HepG2 (cell line): ENCODE data around the gene SDR42E2. TPM values are rescaled to one million over a fixed set of nuclear protein-coding genes. Genes with fewer than 3 reads are reported as not detected.

Experiments
- ATM ChIP-seq: fragments of 450-650 bp; IDR thresholded peaks from 2 replicates; pipeline ENCODE4 v1.7.1; 2017; ENCODE audit warnings: mild to moderate bottlenecking, borderline replicate concordance
- CENPBD1 ChIP-seq: sonication (generic); formaldehyde crosslinking; IDR thresholded peaks from 2 replicates; pipeline ENCODE4 v1.8.0; 2022; ENCODE audit warnings: missing genetic modification reagents, low read depth, mild to moderate bottlenecking, borderline replicate concordance
- ELF4 ChIP-seq: sonication (generic); formaldehyde crosslinking; IDR thresholded peaks from 2 replicates; pipeline ENCODE4 v1.5.0; 2020; ENCODE audit warnings: missing genetic modification reagents, mild to moderate bottlenecking, moderate library complexity, borderline replicate concordance
- FOXA1 ChIP-seq, 2 experiments: fragments of 450-650 bp in 1 of 2; sonication (generic) in 1 of 2; formaldehyde crosslinking in 1 of 2; IDR thresholded peaks; 2 replicates each; pipeline versions ENCODE4 v1.4.0 to v1.6.1; 2016 to 2020; ENCODE audit warnings: missing genetic modification reagents in 1 of 2
- FOXK2 ChIP-seq: fragments of 450-650 bp; IDR thresholded peaks from 2 replicates; pipeline ENCODE4 v1.6.1; 2016
- HMG20B ChIP-seq: conservative IDR thresholded peaks from 2 replicates; pipeline ENCODE4 v1.6.1; 2016; ENCODE audit warnings: missing genetic modification reagents, missing compliant biosample characterization
- IKZF1 ChIP-seq: fragments of 450-650 bp; IDR thresholded peaks from 2 replicates; pipeline ENCODE4 v1.7.1; 2016
- NONO ChIP-seq, 2 experiments: fragments of 450-650 bp in 1 of 2; sonication (generic) in 1 of 2; formaldehyde crosslinking in 1 of 2; IDR thresholded peaks in 1 of 2; conservative IDR thresholded peaks in 1 of 2; 2 replicates each; pipeline versions ENCODE4 v1.6.1 to v1.8.0; 2017 to 2022; ENCODE audit warnings: mild to moderate bottlenecking in 1 of 2, missing genetic modification reagents in 1 of 2, moderate library complexity in 1 of 2
- RBFOX2 ChIP-seq: fragments of 200-400 bp; formaldehyde crosslinking; IDR thresholded peaks from 2 replicates; pipeline ENCODE4 v1.6.1; 2017; ENCODE audit warnings: low read depth, mild to moderate bottlenecking, low read length
- TAF15 ChIP-seq: fragments of 200-400 bp; formaldehyde crosslinking; IDR thresholded peaks from one replicate; pipeline ENCODE4 v1.6.1; 2018; ENCODE audit warnings: mild to moderate bottlenecking, low read depth, low read length; ENCODE audit not compliant: poor library complexity, severe bottlenecking
- ZBTB40 ChIP-seq, 2 experiments: fragments of 450-650 bp in 1 of 2; sonication (generic) in 1 of 2; formaldehyde crosslinking in 1 of 2; IDR thresholded peaks; 2 replicates each; pipeline versions ENCODE4 v1.6.1 to v1.8.0; 2016 to 2022; ENCODE audit warnings: antibody characterized with exemption in 1 of 2, mild to moderate bottlenecking in 1 of 2, missing genetic modification reagents in 1 of 2
- ZBTB7B ChIP-seq: sonication (generic); formaldehyde crosslinking; IDR thresholded peaks from 2 replicates; pipeline ENCODE4 v1.4.0; 2020; ENCODE audit warnings: missing genetic modification reagents
- ZFP36L1 ChIP-seq: sonication (generic); formaldehyde crosslinking; IDR thresholded peaks from 2 replicates; pipeline ENCODE4 v1.8.0; 2022; ENCODE audit warnings: mild to moderate bottlenecking, missing genetic modification reagents, moderate library complexity
- ZMAT3 ChIP-seq: sonication (generic); formaldehyde crosslinking; conservative IDR thresholded peaks from 2 replicates; pipeline ENCODE4 v1.7.0; 2021; ENCODE audit warnings: missing genetic modification reagents
- ZNF138 ChIP-seq: sonication (generic); formaldehyde crosslinking; IDR thresholded peaks from 2 replicates; pipeline ENCODE4 v1.5.0; 2020; ENCODE audit warnings: mild to moderate bottlenecking, low read depth, missing genetic modification reagents
- ZNF264 ChIP-seq: sonication (generic); formaldehyde crosslinking; IDR thresholded peaks from 2 replicates; pipeline ENCODE4 v1.4.0; 2020; ENCODE audit warnings: missing genetic modification reagents
- ZNF317 ChIP-seq: sonication (generic); formaldehyde crosslinking; IDR thresholded peaks from 2 replicates; pipeline ENCODE4 v1.5.0; 2020; ENCODE audit warnings: mild to moderate bottlenecking, missing genetic modification reagents
- ZNF605 ChIP-seq: sonication (generic); formaldehyde crosslinking; IDR thresholded peaks from 2 replicates; pipeline ENCODE4 v1.8.0; 2022; ENCODE audit warnings: mild to moderate bottlenecking, missing genetic modification reagents
- ZNF704 ChIP-seq: sonication (generic); formaldehyde crosslinking; IDR thresholded peaks from 2 replicates; pipeline ENCODE4 v1.8.1; 2023; ENCODE audit warnings: mild to moderate bottlenecking, inconsistent platforms, moderate library complexity, missing genetic modification reagents, borderline replicate concordance
- ZNF709 ChIP-seq: sonication (generic); formaldehyde crosslinking; IDR thresholded peaks from 2 replicates; pipeline ENCODE4 v1.5.0; 2020; ENCODE audit warnings: mild to moderate bottlenecking, missing genetic modification reagents
- ZNF891 ChIP-seq: sonication (generic); formaldehyde crosslinking; IDR thresholded peaks from 2 replicates; pipeline ENCODE4 v1.5.0; 2020; ENCODE audit warnings: mild to moderate bottlenecking, missing genetic modification reagents
- polyA plus RNA-seq, 8 experiments: library from polyadenylated mRNA; depleted of rRNA in 3 of 8; stranded (reverse) in 7 of 8; unstranded in 1 of 8; fragments of >200 nt; fragmentation: Illumina TruSeq in 4 of 8; extraction: Trizol in 4 of 8; gene quantifications; 2 replicates each; pipeline versions ENCODE4 v1.2.1 to v1.2.3, GENCODE V29; 2011 to 2016; ENCODE audit warnings: low read depth in 4 of 8, missing spikeins in 1 of 8, mixed read lengths in 1 of 8; ENCODE audit not compliant: insufficient read depth in 1 of 8
- total RNA-seq, 5 experiments: library from RNA; depleted of rRNA; stranded (reverse); fragments of >200 nt; fragmentation: Illumina TruSeq; extraction: Trizol; gene quantifications; 2 replicates each; pipeline ENCODE4 v1.2.3, GENCODE V29; 2016; ENCODE audit warnings: low read depth in 1 of 5

SDR42E2 gene
- total and polyA plus RNA-seq, 2 of the 13 experiments (the other 11 are each of a cell fraction or from before 2014, with no cell fraction given): 0.05 to 0.11 TPM

- TF ChIP-seq ZBTB40 (IDR thresholded peaks at IDR 0.05): peak; percentile 29; the same call in 1 of the 2 replicates
- TF ChIP-seq ZBTB40 (CRISPR knock-in tag; IDR thresholded peaks at IDR 0.05): no peak
- TF ChIP-seq CENPBD1: no peak
- TF ChIP-seq ELF4: no peak
- TF ChIP-seq TAF15: no peak
- TF ChIP-seq NONO (IDR thresholded peaks at IDR 0.05): 0 out of 2 replicates have a peak, but pooled peaks have one; percentile 9
- TF ChIP-seq NONO (CRISPR knock-in tag; conservative IDR thresholded peaks at IDR 0.05): no peak
- no peak for TF ChIP-seq ZNF704 (CRISPR knock-in tag)
- TF ChIP-seq ZNF891 (CRISPR knock-in tag): no peak
- TF ChIP-seq ZBTB7B: no peak
- TF ChIP-seq HMG20B: no peak
- no peak for TF ChIP-seq ZMAT3 (CRISPR knock-in tag)
- 0 out of 2 replicates have a peak, but pooled peaks have one; percentile 6 for TF ChIP-seq FOXA1 (IDR thresholded peaks at IDR 0.05)
- TF ChIP-seq FOXA1 (CRISPR knock-in tag; IDR thresholded peaks at IDR 0.05): no peak
- no peak for TF ChIP-seq ZNF138
- no peak for TF ChIP-seq ZNF317 (CRISPR knock-in tag)
- peak; percentile 91 for TF ChIP-seq IKZF1
- no peak for TF ChIP-seq ZNF264 (CRISPR knock-in tag)
- TF ChIP-seq RBFOX2: no peak
- TF ChIP-seq FOXK2: 0 out of 2 replicates have a peak, but pooled peaks have one; percentile 51
- TF ChIP-seq ZFP36L1: no peak
- TF ChIP-seq ZNF605 (CRISPR knock-in tag): no peak
- TF ChIP-seq ZNF709 (CRISPR knock-in tag): no peak
- 0 out of 2 replicates have a peak, but pooled peaks have one; percentile 13 for TF ChIP-seq ATM
Observed at GRCh38 chr16:22161401-22161800, 905 bp upstream of the SDR42E2 start (continued).
